AG09319 (cell line): Measurements from ENCODE around the gene PEX10.

Experiments
- DNase-seq: peaks from one replicate; pipeline ENCODE4 v3.0.0-alpha.2; 2010; ENCODE audit warnings: low read depth; ENCODE audit errors: extremely low read depth
- TF ChIP-seq, protein P1 (sequence below): IDR thresholded peaks from 2 replicates; pipeline ENCODE4 v1.5.1; 2011; ENCODE audit warnings: low read depth, mild to moderate bottlenecking, inconsistent platforms, low read length, moderate library complexity

PEX10 gene

DNA sequence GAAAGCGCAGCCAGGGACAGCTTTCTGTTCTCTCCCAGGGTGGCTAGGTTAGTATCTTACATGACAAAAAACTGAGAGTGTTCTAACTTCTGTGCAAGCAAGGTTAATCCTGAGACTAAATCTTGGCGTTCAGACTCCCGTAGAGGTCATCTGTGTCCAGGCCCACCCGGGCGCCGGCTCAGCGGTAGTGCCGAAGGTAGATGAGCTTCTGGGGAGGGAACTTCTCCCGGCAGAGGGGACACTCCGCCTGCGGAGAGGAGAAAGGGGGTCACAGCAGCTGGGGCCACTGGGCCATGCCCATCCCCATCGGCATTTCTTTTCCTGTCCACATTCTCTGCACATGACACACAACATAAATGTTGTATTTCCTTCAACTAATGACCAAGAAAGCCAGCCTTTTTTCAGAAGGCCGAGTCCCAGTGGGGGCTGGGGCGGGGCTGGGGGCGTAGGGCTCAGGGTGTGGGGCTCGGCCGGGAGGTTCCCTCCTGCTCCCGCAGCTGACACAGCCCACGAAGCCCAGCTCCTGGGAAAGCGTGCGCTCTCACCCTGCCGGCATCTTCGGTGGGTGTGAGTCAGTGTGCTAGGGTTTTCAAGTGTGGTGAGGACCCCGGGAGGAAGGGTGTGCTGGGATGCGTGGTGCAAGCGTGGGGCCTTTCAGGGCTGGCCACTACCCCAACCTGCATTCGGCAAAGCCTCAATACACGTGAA is 6.6 kb downstream of the PEX10 start:
- DNase-seq = no peak
- TF ChIP-seq, protein P1, sequence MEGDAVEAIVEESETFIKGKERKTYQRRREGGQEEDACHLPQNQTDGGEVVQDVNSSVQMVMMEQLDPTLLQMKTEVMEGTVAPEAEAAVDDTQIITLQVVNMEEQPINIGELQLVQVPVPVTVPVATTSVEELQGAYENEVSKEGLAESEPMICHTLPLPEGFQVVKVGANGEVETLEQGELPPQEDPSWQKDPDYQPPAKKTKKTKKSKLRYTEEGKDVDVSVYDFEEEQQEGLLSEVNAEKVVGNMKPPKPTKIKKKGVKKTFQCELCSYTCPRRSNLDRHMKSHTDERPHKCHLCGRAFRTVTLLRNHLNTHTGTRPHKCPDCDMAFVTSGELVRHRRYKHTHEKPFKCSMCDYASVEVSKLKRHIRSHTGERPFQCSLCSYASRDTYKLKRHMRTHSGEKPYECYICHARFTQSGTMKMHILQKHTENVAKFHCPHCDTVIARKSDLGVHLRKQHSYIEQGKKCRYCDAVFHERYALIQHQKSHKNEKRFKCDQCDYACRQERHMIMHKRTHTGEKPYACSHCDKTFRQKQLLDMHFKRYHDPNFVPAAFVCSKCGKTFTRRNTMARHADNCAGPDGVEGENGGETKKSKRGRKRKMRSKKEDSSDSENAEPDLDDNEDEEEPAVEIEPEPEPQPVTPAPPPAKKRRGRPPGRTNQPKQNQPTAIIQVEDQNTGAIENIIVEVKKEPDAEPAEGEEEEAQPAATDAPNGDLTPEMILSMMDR = no peak

DNA sequence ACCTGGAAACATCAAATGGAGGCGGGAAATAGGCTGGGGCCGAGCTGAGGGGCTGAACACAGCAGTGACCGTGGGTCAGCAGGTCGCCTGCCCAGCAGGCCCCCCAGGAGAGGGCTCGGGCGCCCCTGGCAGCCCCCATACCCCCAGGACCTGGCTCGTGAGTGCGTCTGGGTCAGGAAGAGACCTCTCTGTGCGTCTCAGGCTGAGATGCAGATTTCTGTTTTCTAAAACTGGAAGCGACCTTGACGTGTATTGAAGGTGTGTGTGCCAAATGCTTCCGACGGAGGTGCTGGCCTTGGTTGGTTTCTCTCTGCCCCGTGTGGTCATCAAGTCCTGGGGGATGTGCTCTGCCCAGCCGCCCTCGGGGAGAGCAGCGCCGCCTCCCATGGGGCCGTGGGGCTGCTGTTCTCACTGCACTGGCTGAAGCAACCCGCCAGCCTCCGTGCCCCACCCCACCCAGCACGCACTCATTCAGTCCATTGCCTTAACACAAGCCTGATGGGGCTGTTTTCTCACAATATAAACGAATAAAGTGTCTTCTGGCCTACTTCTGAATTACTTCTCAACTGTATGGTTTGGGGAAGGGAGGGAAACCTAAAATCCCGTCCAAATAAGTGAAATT is 7.4 kb downstream of the PEX10 start:
- DNase-seq = no peak
- TF ChIP-seq, protein P1 = no peak

DNA sequence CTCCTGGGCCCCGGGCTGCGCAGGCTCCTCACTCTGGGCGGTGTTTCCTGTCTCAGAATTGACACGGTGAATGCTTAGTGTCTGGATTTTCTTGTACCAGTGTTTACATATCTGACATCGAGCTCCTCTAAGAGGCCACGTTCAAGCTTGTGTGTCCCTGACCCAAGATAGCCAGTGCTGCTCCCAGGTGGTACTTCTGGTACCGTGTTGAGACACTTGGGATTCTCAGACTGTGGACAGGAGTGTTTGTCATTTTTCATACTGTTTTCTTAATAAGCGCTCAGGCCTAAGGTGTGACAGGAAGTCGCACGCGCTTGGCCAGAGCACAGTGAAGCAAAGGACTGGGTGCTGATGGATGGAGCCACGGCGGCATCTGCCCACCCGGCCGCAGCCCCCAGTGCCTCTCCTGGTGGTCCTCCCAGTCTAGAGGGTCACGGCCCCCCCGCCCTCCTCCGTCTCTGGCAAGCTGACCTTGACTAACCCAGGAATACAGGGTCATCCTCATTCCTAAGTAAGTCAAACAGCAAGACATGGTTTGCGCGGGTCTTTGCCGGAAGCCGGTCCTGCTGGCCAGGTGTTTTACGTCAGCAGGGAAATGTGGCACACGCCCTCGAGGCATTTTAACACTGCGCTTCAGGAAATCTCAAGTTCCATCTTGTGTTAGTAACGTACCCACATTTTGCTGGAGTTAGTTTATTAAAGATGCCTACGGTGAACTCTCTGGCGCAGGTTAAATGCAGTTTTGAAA is 8.0 kb downstream of the PEX10 start:
- TF ChIP-seq, protein P1 = no peak
- no peak for DNase-seq

DNA sequence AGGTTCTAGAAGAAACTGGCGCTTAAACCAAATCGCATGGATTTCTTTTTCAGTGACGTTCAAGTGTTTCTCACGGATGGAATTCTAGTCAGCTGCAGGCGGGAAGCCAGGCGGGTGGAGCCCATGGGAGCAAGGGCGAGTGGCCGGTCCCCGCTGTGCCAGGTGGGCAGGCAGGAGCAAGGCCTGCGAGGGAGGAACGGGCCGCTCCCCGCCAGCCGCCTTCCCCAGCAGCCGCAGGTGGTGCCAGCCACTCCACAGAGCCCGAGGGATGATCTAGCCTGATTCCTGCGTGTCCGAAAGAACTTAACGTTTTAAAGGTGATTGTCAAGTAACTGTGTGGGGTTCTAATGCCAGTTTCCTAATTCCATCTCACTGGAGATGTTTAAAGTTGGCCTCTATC is 9.1 kb downstream of the PEX10 start:
- TF ChIP-seq, protein P1 = no peak
- DNase-seq = no peak

DNA sequence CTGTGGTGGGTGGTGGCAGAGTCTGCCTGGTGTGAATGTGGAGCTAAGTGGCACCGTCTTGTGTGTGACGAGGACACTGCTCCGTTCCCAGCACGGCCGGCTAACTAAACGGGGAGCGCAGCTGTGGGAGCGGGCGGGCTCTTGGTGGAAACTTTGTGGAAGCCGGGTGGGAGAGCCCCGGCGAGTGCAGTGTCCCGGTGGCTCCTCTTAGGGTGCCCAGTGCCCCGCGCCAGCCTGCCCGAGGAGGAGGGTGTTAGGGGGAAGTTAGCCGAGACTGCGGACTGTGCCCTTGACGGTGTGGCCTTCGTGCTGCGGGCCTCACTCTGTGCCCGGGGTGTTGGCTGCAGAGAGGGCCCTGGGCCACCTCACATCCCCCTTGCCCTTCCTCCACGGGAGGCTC is 9.9 kb downstream of the PEX10 start:
- TF ChIP-seq, protein P1 = no peak
- DNase-seq = no peak

DNA sequence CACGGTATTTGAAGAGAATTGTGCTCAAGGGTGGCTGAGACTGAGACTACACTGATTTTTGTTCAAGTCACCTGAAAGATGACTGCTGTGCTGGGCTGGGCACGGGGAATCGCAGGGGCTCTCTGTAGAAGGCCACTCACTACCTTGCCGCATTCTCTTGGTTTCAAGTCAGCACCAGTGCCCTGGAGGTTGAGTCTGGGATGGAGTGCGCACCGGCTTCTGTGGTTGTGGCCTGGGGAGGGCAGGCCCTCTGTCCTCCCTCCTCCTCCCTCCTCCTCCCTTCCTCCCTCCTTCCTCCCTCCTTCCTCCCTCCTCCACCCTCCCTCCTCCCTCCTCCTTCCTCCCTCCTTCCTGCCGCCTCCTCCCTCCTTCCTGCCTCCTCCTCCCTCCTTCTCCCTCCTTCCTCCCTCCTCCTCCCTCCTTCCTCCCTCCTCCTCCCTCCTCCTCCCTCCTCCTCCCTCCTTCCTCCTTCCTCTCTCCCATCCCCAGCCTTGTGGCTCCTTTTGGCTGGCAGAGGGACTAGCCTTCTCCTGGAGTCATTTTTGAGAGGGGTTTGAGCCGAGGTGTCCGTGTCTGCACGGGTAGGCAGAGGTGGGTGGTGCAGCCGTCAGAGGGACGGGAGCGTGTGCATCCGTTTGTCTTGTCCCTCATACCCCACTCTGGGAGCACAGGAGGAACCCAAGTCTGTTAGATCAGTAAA is 11.3 kb downstream of the PEX10 start:
- TF ChIP-seq, protein P1 = no peak
- no peak for DNase-seq
